Measurements from ENCODE around the gene SPNS2.

The SPNS2 gene

GRCh38 chr17:4538236-4539002 is 39.7 kb downstream of the SPNS2 start:
- DNase-seq = no peak

- no peak for DNase-seq
Measured at GRCh38 chr17:4539025-4539424, 40.3 kb downstream of the SPNS2 start.

- DNase-seq = no peak
Measured at GRCh38 chr17:4539576-4540223, 41.0 kb downstream of the SPNS2 start.

GRCh38 chr17:4540224-4540651 is 41.6 kb downstream of the SPNS2 start:
- DNase-seq = no peak

GRCh38 chr17:4540687-4541327 is 42.1 kb downstream of the SPNS2 start:
- no peak for DNase-seq

- no peak for DNase-seq
Measured at GRCh38 chr17:4541328-4542002, 42.8 kb downstream of the SPNS2 start.

GRCh38 chr17:4542003-4542725 is 43.5 kb downstream of the SPNS2 start:
- no peak for DNase-seq

GRCh38 chr17:4542726-4543191 is 44.1 kb downstream of the SPNS2 start:
- DNase-seq = no peak

- no peak for DNase-seq
Measured at GRCh38 chr17:4543557-4544026, 44.9 kb downstream of the SPNS2 start.

GRCh38 chr17:4544135-4544950 is 45.7 kb downstream of the SPNS2 start:
- DNase-seq = no peak

GRCh38 chr17:4544951-4545216 is 46.2 kb downstream of the SPNS2 start:
- DNase-seq = no peak

- DNase-seq = no peak
Measured at GRCh38 chr17:4545217-4545951, 46.7 kb downstream of the SPNS2 start.

GRCh38 chr17:4547118-4547906 is 48.6 kb downstream of the SPNS2 start:
- no peak for DNase-seq

- DNase-seq = no peak
Measured at GRCh38 chr17:4548061-4548461, 49.4 kb downstream of the SPNS2 start.

- DNase-seq = no peak
Measured at GRCh38 chr17:4548721-4549531, 50.2 kb downstream of the SPNS2 start.

- no peak for DNase-seq
Measured at GRCh38 chr17:4549781-4550533, 51.3 kb downstream of the SPNS2 start.

- no peak for DNase-seq
Measured at GRCh38 chr17:4550534-4551039, 51.9 kb downstream of the SPNS2 start.

GRCh38 chr17:4551141-4551540 is 52.5 kb downstream of the SPNS2 start:
- no peak for DNase-seq
